Astrocyte of the spinal cord (primary cell): ENCODE results near the gene CHST9.

Experiments
- DNase-seq: peaks from one replicate; pipeline ENCODE4 v3.0.0; 2011; ENCODE audit warnings: low read depth, low spot score
- H3K4me3 ChIP-seq: 2 replicates; pipeline ENCODE4 v1.5.1; 2011; ENCODE audit warnings: low read depth, mild to moderate bottlenecking, low read length, moderate library complexity
- in situ Hi-C: cut with HindIII; loops from 2 replicates; pipeline ENCODE4 v1.10.0; 2017; ENCODE audit warnings: low sequenced_read_pairs
- TF ChIP-seq, protein P1 (sequence below): IDR thresholded peaks from 2 replicates; pipeline ENCODE4 v1.5.1; 2012; ENCODE audit warnings: low read depth, mild to moderate bottlenecking, low read length, inconsistent platforms

The CHST9 gene

DNA sequence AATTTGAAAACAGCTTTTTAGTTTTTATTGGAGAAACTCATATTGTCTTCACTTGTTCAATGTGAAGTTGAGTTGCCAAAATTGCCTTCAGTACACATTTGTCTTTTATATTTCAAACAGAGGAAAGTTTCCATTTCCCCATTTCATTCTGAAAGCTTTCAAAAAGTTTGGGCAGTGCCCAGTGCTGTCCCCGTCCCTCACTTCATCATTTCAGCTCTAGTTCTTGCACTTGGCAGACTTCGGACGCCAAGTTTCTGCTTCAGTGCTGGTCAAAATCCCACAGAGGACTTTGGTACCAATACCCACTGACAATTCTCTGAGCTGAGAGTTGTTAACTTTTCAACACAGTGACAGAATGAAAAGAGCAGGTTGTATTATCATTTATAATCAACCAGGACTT is 276.2 kb downstream of the CHST9 start:
- TF ChIP-seq, protein P1, sequence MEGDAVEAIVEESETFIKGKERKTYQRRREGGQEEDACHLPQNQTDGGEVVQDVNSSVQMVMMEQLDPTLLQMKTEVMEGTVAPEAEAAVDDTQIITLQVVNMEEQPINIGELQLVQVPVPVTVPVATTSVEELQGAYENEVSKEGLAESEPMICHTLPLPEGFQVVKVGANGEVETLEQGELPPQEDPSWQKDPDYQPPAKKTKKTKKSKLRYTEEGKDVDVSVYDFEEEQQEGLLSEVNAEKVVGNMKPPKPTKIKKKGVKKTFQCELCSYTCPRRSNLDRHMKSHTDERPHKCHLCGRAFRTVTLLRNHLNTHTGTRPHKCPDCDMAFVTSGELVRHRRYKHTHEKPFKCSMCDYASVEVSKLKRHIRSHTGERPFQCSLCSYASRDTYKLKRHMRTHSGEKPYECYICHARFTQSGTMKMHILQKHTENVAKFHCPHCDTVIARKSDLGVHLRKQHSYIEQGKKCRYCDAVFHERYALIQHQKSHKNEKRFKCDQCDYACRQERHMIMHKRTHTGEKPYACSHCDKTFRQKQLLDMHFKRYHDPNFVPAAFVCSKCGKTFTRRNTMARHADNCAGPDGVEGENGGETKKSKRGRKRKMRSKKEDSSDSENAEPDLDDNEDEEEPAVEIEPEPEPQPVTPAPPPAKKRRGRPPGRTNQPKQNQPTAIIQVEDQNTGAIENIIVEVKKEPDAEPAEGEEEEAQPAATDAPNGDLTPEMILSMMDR: no peak
- no peak for DNase-seq
- H3K4me3 ChIP-seq: no peak overlapping the region
- in situ Hi-C loops: no loop called here

- DNase-seq: no peak
- H3K4me3 ChIP-seq: no peak overlapping the region
- in situ Hi-C loops: no loop called here
- TF ChIP-seq, protein P1: no peak
These were observed 282.8 kb downstream of the CHST9 start for GRCh38 chr18:26902291-26902690.

DNA sequence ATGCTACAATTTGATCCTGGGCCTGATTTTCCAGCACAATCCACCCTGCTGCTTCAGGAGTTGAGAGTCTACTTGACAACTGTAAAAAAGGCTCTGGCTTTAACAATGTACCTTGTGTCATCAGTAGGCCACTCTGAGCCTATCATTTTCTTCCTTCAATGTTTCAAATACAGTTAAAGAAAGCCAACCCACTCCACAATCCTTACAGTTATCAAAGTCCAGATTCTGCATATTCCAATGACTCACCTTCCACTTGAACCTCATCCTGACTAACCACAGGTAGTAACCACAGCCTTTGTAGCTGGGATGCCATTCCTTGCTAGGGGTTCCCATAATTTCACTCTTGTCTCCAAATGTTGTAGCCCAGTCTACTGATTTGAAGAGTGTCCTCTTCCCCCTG is 284.1 kb downstream of the CHST9 start:
- no peak overlapping the region for H3K4me3 ChIP-seq
- TF ChIP-seq, protein P1: no peak
- no peak for DNase-seq
- in situ Hi-C loops: no loop called here

DNA sequence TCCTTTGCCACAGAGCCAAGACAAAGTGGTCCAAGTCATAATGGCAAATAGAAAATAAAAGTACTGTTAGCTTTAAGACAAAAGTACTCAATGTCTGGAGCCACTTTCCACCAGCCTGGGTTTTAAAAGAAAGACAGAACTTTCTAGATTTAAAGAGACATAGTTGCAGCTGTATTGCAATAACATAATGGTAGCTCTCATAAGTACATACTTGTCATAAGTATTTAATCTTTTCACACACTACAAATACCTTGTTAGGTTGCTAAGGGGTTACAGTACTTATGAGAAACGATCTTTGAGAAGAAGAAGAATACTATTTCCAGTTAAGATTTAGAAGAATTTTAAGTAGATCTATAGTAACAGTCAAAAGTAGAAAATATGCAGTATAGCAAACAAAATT is 290.7 kb downstream of the CHST9 start:
- H3K4me3 ChIP-seq: no peak overlapping the region
- no peak for DNase-seq
- in situ Hi-C loops: no loop called here
- TF ChIP-seq, protein P1: no peak

DNA sequence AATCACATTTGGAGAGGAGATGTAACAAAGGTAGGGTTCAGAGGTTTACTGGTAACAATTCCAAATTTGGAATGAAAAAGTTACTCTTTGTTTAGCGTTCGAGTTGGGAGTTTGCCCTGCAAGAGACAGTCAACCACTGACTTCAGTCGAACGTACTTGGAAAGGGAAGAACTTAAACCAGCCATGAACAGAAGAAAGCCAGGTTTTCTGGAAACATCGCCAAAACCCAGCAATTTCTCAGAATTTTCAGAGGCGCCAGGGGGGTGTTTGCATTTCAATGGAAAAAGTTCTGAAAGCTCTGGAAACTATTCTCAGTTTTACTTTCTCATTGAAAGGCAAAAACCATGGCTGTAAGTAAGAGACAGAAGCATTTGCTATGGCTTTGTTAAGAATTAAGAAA is 291.1 kb downstream of the CHST9 start:
- in situ Hi-C loops: no loop called here
- no peak for DNase-seq
- H3K4me3 ChIP-seq: no peak overlapping the region
- TF ChIP-seq, protein P1: no peak

DNA sequence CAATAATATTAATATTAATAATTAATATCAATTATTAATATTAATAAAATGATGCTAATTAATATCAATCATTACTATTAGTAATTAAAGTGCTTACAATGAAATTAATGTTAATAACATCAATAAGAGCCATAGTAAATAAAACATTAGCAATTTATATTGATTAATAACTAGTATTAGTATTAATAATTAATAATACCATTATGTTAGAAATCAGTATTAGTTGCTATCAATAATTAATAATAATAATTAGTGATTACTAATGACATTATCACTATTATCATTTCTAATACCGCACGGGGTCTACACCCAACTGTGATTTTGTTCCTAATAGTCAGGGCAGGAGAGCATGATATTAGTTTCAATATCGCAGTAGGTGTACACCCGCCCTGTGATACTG is 296.8 kb downstream of the CHST9 start:
- no peak overlapping the region for H3K4me3 ChIP-seq
- DNase-seq: no peak
- TF ChIP-seq, protein P1: no peak
- in situ Hi-C loops: no loop called here
